SU-DHL-6 (cell line): ENCODE data around the gene RPIA.

ENCODE experiments used
- EZH2phosphoT487 ChIP-seq: fragments of 200-600 bp; sonication (generic), shearing (Covaris generic); conservative IDR thresholded peaks from 2 replicates; pipeline ENCODE4 v1.6.1; 2018; ENCODE audit warnings: mild to moderate bottlenecking, antibody characterized with exemption, low read length, moderate library complexity, mixed read lengths
- TF ChIP-seq, protein P1 (sequence below): fragments of 200-600 bp; sonication (generic); IDR thresholded peaks from one replicate; pipeline ENCODE4 v1.5.1; 2017; ENCODE audit warnings: antibody characterized with exemption, mild to moderate bottlenecking, low read length, moderate library complexity; ENCODE audit not compliant: insufficient read depth, poor library complexity, severe bottlenecking

- TF ChIP-seq, protein P1, sequence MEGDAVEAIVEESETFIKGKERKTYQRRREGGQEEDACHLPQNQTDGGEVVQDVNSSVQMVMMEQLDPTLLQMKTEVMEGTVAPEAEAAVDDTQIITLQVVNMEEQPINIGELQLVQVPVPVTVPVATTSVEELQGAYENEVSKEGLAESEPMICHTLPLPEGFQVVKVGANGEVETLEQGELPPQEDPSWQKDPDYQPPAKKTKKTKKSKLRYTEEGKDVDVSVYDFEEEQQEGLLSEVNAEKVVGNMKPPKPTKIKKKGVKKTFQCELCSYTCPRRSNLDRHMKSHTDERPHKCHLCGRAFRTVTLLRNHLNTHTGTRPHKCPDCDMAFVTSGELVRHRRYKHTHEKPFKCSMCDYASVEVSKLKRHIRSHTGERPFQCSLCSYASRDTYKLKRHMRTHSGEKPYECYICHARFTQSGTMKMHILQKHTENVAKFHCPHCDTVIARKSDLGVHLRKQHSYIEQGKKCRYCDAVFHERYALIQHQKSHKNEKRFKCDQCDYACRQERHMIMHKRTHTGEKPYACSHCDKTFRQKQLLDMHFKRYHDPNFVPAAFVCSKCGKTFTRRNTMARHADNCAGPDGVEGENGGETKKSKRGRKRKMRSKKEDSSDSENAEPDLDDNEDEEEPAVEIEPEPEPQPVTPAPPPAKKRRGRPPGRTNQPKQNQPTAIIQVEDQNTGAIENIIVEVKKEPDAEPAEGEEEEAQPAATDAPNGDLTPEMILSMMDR: peak; percentile 10
- TF ChIP-seq EZH2phosphoT487: no peak
Observed at GRCh38 chr2:88667219-88667618, 24.3 kb upstream of the RPIA start.
